Ovary (tissue), 3 donors: ENCODE results near the gene DIO3.

Experiments
- EP300 ChIP-seq: sonication (generic); formaldehyde crosslinking; IDR thresholded peaks from one replicate; pipeline ENCODE4 v1.6.1; 2017; ENCODE audit warnings: antibody characterized with exemption
- POLR2A ChIP-seq: fragments of 450-650 bp; IDR thresholded peaks from one replicate; pipeline ENCODE4 v1.6.1; 2017; ENCODE audit warnings: antibody characterized with exemption, mild to moderate bottlenecking, moderate library complexity
- TF ChIP-seq, protein P1 (sequence below), 3 donors: fragments of 450-650 bp in 2 of 3; fragments of 200-600 bp in 1 of 3; IDR thresholded peaks; one replicate each; pipeline versions ENCODE4 v1.5.1 to v1.8.0; 2016 to 2022; ENCODE audit warnings: antibody characterized with exemption in 3 of 3, mild to moderate bottlenecking in 1 of 3
- donor health status: DM: no; HTN: no; CAD: no.

DNA sequence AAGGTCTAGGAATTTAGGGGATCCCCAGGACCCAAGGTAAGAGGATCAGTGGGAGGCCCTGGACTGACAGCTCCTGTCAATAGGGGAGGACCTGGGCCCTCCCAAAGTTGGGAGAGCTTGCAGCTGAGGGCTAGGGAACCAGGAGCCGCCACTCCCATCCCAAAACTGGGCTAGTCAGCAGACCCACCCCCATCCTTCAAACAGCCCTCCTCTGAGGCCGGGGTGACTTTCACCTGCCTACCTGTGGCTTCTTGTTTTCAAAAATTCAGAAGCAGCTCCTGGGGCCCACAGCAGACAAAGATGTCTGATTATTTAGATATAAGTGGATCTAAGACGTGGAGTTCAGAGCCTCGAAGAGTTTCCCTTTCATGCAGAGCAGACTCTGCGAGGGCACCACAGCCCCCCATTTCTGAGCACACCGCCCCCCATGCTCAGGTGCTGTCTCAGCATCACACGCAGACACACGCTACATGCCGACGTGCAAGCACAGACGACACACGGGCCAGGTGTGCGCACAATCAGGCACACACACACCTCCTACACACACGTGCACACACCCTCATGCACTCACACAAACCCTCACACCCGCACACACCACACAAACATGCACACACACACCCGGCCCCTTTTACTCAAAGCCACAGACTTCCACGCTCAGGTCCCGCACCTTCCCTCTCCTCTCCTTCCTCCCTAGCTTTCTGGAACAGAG lies 21.9 kb downstream of the DIO3 start:
- TF ChIP-seq, protein P1, sequence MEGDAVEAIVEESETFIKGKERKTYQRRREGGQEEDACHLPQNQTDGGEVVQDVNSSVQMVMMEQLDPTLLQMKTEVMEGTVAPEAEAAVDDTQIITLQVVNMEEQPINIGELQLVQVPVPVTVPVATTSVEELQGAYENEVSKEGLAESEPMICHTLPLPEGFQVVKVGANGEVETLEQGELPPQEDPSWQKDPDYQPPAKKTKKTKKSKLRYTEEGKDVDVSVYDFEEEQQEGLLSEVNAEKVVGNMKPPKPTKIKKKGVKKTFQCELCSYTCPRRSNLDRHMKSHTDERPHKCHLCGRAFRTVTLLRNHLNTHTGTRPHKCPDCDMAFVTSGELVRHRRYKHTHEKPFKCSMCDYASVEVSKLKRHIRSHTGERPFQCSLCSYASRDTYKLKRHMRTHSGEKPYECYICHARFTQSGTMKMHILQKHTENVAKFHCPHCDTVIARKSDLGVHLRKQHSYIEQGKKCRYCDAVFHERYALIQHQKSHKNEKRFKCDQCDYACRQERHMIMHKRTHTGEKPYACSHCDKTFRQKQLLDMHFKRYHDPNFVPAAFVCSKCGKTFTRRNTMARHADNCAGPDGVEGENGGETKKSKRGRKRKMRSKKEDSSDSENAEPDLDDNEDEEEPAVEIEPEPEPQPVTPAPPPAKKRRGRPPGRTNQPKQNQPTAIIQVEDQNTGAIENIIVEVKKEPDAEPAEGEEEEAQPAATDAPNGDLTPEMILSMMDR (IDR thresholded peaks at IDR 0.05) = no peak
- TF ChIP-seq EP300 = no peak
- TF ChIP-seq POLR2A = no peak
